ENCODE results near the gene KIAA0319L.

GRCh38 chr1:35565742-35566133 lies 8.5 kb upstream of the KIAA0319L start:
- TF ChIP-seq SP1 (IDR thresholded peaks at IDR 0.05), result no peak
- no peak for TF ChIP-seq EGR1 (IDR thresholded peaks at IDR 0.05; ENCODE audit: low read depth in 2 of 2)
- no peak for TF ChIP-seq RXRA (IDR thresholded peaks at IDR 0.05)
- TF ChIP-seq CTCF (IDR thresholded peaks at IDR 0.05; ENCODE audit: low read depth, low read length, missing input control), result no peak
- no peak for TF ChIP-seq FOXA1 (IDR thresholded peaks at IDR 0.05)
- no peak for TF ChIP-seq RAD21 (IDR thresholded peaks at IDR 0.05)
- no peak for TF ChIP-seq YY1 (IDR thresholded peaks at IDR 0.05)
- no peak for TF ChIP-seq MAX (IDR thresholded peaks at IDR 0.05)
- TF ChIP-seq HNF4G (IDR thresholded peaks at IDR 0.05), result no peak
- TF ChIP-seq FOXA2 (IDR thresholded peaks at IDR 0.05), result no peak
- TF ChIP-seq GABPA (IDR thresholded peaks at IDR 0.05 in 1 of 2, conservative IDR thresholded peaks at IDR 0.05 in 1 of 2), result no peak
- no peak for TF ChIP-seq ZBTB33 (IDR thresholded peaks at IDR 0.05)
- no peak for TF ChIP-seq NR2F2 (IDR thresholded peaks at IDR 0.05)

Measured in liver (tissue), 3 donors.